ENCODE data around the gene PRDM16. TPM values are rescaled to one million over a fixed set of nuclear protein-coding genes. Genes with fewer than 3 reads are reported as not detected.

PRDM16 gene
- total and polyA plus RNA-seq, 2 donors (not counting 1 experiment from before 2014, with no cell fraction given): 0.03 to 0.12 TPM

DNA sequence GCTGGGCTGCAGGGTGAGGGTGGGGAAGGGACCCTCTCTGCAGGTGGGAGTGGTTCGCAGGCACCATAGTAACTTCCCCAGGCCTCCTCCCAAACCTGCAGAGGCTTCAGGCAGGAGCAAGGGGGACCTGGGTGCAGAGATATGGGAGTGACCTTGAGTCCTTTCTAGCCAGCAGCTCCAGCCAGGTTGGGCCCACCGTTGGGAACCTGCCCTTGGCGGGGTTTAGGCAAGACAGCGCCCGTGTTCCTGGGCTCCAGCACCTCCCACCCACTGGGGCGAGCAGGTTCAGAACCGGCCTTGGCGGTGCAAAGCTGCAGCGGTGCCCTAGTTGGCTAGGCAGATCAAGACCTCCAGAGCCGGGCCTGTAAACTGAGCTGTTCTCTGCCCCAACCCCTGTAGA, 2.2 kb upstream of the PRDM16 start:
- peaks cover 6% of the 10 kb centered on the region for H3K4me1 Mint-ChIP-seq
- peaks cover 0 to 4% of the 10 kb centered on the region in 2 donors for H3K4me1 ChIP-seq (ENCODE audit: control insufficient read depth in 2 of 2, insufficient read depth in 2 of 2, low read length in 2 of 2)
- whole genome bisulfite sequencing (ENCODE audit: insufficient coverage): 90% methylated on average over 8 of the region's 10 CpGs
- H3K27ac ChIP-seq (ENCODE audit: low read length in 2 of 2): no peak overlapping the region
- no peaks in the 10 kb centered on the region for H4K20me1 ChIP-seq (ENCODE audit: control insufficient read depth, insufficient read depth, low read length, poor library complexity, severe bottlenecking)
- DNase-seq (no peak), ATAC-seq (ENCODE audit: low read depth) (no peak)
- peaks cover 0 to 10% (median 0%) of the 10 kb centered on the region in 3 donors for H3K9me3 ChIP-seq (ENCODE audit: control extremely low read depth in 1 of 3, control insufficient read depth in 2 of 3, insufficient read depth in 1 of 3, low read length in 2 of 3)
- H3K79me2 ChIP-seq (ENCODE audit: control insufficient read depth, insufficient read depth, low read length): no peaks in the 10 kb centered on the region
- intact Hi-C loops (cut with micrococcal nuclease): no loop called here
- no peaks in the 10 kb centered on the region for H3K36me3 ChIP-seq (replicated peaks in 1 of 2; ENCODE audit: control extremely low read depth in 1 of 2, control insufficient read depth in 1 of 2, extremely low read depth in 1 of 2, insufficient read depth in 2 of 2, low read length in 1 of 2)
- no peak overlapping the region for H2AFZ ChIP-seq (ENCODE audit: insufficient read depth, low read depth, low read length, poor library complexity, severe bottlenecking)
- no peaks in the 10 kb centered on the region for H3K9me3 Mint-ChIP-seq (ENCODE audit: insufficient read depth)
- H3K4me3 Mint-ChIP-seq: peak overlapping the region; percentile 16
- no peak overlapping the region for H3K4me2 ChIP-seq (replicated peaks; ENCODE audit: low read depth, low read length, poor library complexity, severe bottlenecking)
- TF ChIP-seq EZH2 (IDR thresholded peaks at IDR 0.05; ENCODE audit: borderline replicate concordance, insufficient read depth, low read depth, low read length, poor library complexity, severe bottlenecking) (no peak), CTCF (IDR thresholded peaks at IDR 0.05) (no peak)
- CTCF ChIA-PET: no interaction called here
- no peak overlapping the region for H3K4me3 ChIP-seq (ENCODE audit: control extremely low read depth in 1 of 5, extremely low read depth in 1 of 5, insufficient read depth in 1 of 5, low read depth in 2 of 5, low read length in 4 of 5)
- H3K9ac ChIP-seq (ENCODE audit: low read length): no peak overlapping the region
- H3K27ac Mint-ChIP-seq: no peak overlapping the region
- H3K27me3 ChIP-seq (replicated peaks in 1 of 4; ENCODE audit: control extremely low read depth in 1 of 4, control insufficient read depth in 3 of 4, insufficient read depth in 4 of 4, low read length in 3 of 4): peaks cover 0 to 42% (median 4%) of the 10 kb centered on the region in 4 experiments
- POLR2A ChIA-PET: interaction anchor here (0.6 kb wide), 1 partner anchor 115 kb away, joined by 3 read pairs; no protein-coding TSS in a partner anchor
- H3K27me3 Mint-ChIP-seq: peaks cover 24% of the 10 kb centered on the region

- DNase-seq (no peak), ATAC-seq (ENCODE audit: low read depth) (no peak)
- Histone ChIP-seq H2AFZ (ENCODE audit: insufficient read depth, low read depth, low read length, poor library complexity, severe bottlenecking) (no peak overlapping the region), H3K9me3 (ENCODE audit: control extremely low read depth in 1 of 3, control insufficient read depth in 2 of 3, insufficient read depth in 1 of 3, low read length in 2 of 3) (peaks cover 0 to 11% (median 0%) of the 10 kb centered on the region in 3 donors), H3K9ac (ENCODE audit: low read length) (no peak overlapping the region), H3K36me3 (replicated peaks in 1 of 2; ENCODE audit: control extremely low read depth in 1 of 2, control insufficient read depth in 1 of 2, extremely low read depth in 1 of 2, insufficient read depth in 2 of 2, low read length in 1 of 2) (no peaks in the 10 kb centered on the region), H3K27me3 (replicated peaks in 1 of 4; ENCODE audit: control extremely low read depth in 1 of 4, control insufficient read depth in 3 of 4, insufficient read depth in 4 of 4, low read length in 3 of 4) (peaks cover 0 to 47% (median 4%) of the 10 kb centered on the region in 4 experiments), H3K79me2 (ENCODE audit: control insufficient read depth, insufficient read depth, low read length) (no peaks in the 10 kb centered on the region), H3K4me2 (replicated peaks; ENCODE audit: low read depth, low read length, poor library complexity, severe bottlenecking) (no peak overlapping the region), H3K4me1 (ENCODE audit: control insufficient read depth in 2 of 2, insufficient read depth in 2 of 2, low read length in 2 of 2) (peaks cover 0 to 4% of the 10 kb centered on the region in 2 donors), H3K4me3 (ENCODE audit: control extremely low read depth in 1 of 5, extremely low read depth in 1 of 5, insufficient read depth in 1 of 5, low read depth in 2 of 5, low read length in 4 of 5) (no peak overlapping the region), H4K20me1 (ENCODE audit: control insufficient read depth, insufficient read depth, low read length, poor library complexity, severe bottlenecking) (no peaks in the 10 kb centered on the region), H3K27ac (ENCODE audit: low read length in 2 of 2) (no peak overlapping the region)
- CTCF ChIA-PET: no interaction called here
- H3K4me3 Mint-ChIP-seq: no peak overlapping the region
- no peaks in the 10 kb centered on the region for H3K9me3 Mint-ChIP-seq (ENCODE audit: insufficient read depth)
- 52% methylated on average over 29 of the region's 29 CpGs for whole genome bisulfite sequencing (ENCODE audit: insufficient coverage)
- POLR2A ChIA-PET: no interaction called here
- intact Hi-C loops (cut with micrococcal nuclease): no loop called here
- H3K27me3 Mint-ChIP-seq: peaks cover 27% of the 10 kb centered on the region
- H3K27ac Mint-ChIP-seq: no peak overlapping the region
- no peak for TF ChIP-seq EZH2 (IDR thresholded peaks at IDR 0.05; ENCODE audit: borderline replicate concordance, insufficient read depth, low read depth, low read length, poor library complexity, severe bottlenecking)
- no peak for TF ChIP-seq CTCF (IDR thresholded peaks at IDR 0.05)
- H3K4me1 Mint-ChIP-seq: peaks cover 6% of the 10 kb centered on the region
These were observed 1.7 kb upstream of the PRDM16 start for GRCh38 chr1:3067301-3067670.
